T-helper 2 cell treated with Interferon-gamma antibody and Interleukin-4, amounts not matched to agents 5 μg/mL and 100 μg/mL, for 36 hours (primary cell): ENCODE measurements around the gene CDRT15.
"Not testable (repeated sequence)": the region's sequence is repeated elsewhere in the genome, so short reads cannot be mapped to it uniquely, and the experiment has no call there.

Experiments used
- DNase-seq: peaks from one replicate; pipeline ENCODE4 v3.0.0; 2021; ENCODE audit warnings: low spot score
- H3K27ac Mint-ChIP-seq: one replicate; pipeline ENCODE4 v1.8.0; 2021; ENCODE audit warnings: mild to moderate bottlenecking, mixed read lengths
- H3K27me3 Mint-ChIP-seq: one replicate; pipeline ENCODE4 v1.8.0; 2021; ENCODE audit warnings: low read depth, mixed read lengths
- H3K36me3 Mint-ChIP-seq: one replicate; pipeline ENCODE4 v1.8.0; 2021; ENCODE audit warnings: low read depth, mixed read lengths
- H3K4me1 Mint-ChIP-seq: one replicate; pipeline ENCODE4 v1.8.0; 2021; ENCODE audit warnings: low read depth, mixed read lengths
- H3K4me3 Mint-ChIP-seq: one replicate; pipeline ENCODE4 v1.8.0; 2022; ENCODE audit warnings: mild to moderate bottlenecking, moderate library complexity, mixed read lengths
- H3K9me3 Mint-ChIP-seq: one replicate; pipeline ENCODE4 v1.8.0; 2021; ENCODE audit warnings: mixed read lengths

The CDRT15 gene

DNA sequence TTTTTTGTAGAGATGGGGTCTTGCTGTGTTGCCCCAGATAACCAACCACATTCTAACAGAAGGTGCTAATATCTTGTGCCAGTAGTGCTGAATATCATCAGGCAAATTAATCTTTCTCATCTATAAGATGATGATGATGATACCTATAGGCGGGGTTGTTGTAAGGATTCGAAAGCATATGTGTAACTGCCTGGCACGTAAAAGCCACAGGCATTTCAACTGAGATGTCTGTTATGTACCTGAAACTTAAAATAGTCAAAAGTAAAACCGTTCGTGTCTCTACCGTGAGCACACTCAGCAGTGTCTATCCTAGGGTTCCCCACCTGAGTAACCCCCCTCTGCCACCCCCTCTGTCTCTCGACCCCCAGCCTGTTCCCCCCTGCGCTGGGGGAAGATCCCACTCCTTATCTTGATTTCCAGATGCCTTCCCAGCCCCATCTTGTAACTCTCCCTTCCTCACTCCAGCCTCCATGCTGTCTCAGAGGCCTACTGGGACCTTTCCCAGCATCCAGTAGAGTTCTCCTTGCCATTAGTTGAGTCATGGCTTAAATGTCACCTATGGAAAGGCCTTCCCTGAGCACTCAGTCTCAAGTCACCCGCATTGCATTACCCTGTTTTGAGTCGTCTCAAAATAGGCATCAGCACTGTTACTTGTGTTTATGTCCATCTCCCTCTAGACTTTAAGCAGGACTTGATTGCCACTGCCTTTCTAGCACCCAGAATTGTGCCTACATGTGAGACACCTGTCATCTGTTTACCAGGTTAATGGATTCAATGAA is 34.1 kb downstream of the CDRT15 start:
- no peak for DNase-seq
- peaks cover 84% of the 10 kb centered on the region for H3K4me1 Mint-ChIP-seq
- peaks cover 43% of the 10 kb centered on the region for H3K36me3 Mint-ChIP-seq

DNA sequence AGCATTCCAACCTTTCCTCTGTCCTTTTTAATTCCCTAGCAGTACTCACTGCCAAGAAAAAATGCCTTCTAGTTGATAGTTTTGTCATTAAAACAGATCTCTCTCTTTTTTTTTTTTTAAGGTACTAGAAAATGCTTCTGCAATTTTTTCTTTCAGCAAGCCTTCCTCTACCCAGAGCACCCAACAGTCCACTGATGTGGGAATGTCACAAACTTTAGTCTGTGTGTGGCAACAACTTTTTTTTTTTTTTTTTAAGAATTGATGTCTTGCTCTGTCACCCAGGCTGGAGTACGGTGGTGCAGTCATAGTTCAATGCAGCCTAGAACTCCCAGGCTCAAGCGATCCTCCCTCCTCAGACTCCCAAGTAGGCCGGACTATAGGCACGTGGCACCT is 34.7 kb downstream of the CDRT15 start:
- Mint-ChIP-seq H3K27me3 (no peaks in the 10 kb centered on the region), H3K9me3 (no peaks in the 10 kb centered on the region), H3K4me3 (peak overlapping the region; percentile 73), H3K27ac (peak overlapping the region; percentile 96), H3K4me1 (peaks cover 86% of the 10 kb centered on the region), H3K36me3 (peaks cover 41% of the 10 kb centered on the region)
- DNase-seq, result no peak

More for the DNA sequence above, 34.1 kb downstream of the CDRT15 start:
- H3K27me3 Mint-ChIP-seq, result no peaks in the 10 kb centered on the region
- H3K4me3 Mint-ChIP-seq, result peak overlapping the region; percentile 73
- peak overlapping the region; percentile 96 for H3K27ac Mint-ChIP-seq
- H3K9me3 Mint-ChIP-seq, result no peaks in the 10 kb centered on the region

DNA sequence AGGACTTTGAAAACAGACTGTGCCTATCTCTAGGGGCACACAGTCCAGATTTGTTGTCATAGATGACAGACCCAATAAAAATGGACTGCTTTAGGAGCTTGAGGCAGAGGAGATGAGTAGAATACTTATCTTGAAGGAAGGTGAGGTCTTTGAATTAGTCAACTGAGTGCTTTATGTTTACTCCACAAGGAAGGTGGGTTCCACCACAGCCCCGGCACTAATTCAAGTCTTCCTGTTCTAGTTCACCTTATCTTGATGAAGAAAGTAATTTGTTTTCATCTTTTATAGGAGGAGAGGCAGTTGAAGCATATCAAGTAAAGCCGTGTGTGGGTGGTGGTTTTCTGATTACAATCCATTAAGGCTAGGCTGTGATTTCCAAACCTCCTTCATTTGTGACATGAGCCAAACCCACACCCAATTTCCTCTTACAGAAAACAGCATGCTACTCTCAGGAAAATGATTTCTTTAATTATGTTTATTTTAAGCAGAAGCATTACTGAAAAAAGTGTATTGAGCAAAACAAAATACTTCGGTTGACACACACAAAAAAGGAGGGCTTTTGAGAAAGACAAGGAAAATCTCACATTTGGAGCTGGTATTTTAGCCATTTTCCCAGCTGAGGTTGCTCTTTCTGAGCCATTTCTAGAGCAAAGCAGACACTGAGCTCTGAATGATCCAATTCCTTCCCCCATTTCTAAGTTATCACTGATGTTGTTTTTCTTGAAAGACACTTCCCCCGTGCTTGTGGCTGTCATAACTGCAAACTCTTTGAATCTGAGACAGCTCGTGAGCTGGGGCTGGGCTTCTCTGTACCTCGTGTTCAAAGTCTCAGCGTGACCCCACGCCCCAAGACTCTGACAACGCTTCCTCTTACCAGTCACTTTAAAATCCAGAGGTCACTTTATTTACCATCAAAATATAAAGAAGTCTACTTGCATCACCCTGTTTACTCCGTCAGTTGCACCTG is 35.4 kb downstream of the CDRT15 start:
- H3K27me3 Mint-ChIP-seq, result no peaks in the 10 kb centered on the region
- H3K36me3 Mint-ChIP-seq, result peaks cover 46% of the 10 kb centered on the region
- H3K27ac Mint-ChIP-seq, result peak overlapping the region; percentile 96
- H3K4me3 Mint-ChIP-seq, result peak overlapping the region; percentile 73
- DNase-seq, result peak; percentile 84
- peaks cover 91% of the 10 kb centered on the region for H3K4me1 Mint-ChIP-seq
- no peaks in the 10 kb centered on the region for H3K9me3 Mint-ChIP-seq

DNA sequence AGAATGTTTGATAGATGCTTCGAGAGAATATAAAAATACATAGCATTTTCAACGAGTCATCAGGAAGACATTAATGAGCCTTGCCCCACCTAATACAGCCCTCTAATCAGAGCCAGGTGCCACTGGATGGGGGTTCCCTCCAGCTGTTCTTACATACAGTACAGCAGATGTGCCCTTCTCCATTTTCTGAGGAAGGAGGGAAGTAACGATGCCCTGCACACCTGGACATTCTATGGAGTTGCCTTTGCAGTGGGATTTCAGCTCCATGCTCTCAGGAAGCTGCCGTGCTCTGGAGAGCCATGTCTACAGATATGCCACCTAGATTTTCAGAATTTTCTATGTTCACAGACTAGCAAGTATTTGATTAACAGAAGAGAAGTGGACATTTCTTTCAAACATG is 36.3 kb downstream of the CDRT15 start:
- H3K36me3 Mint-ChIP-seq, result peaks cover 49% of the 10 kb centered on the region
- peak overlapping the region; percentile 73 for H3K4me3 Mint-ChIP-seq
- DNase-seq, result no peak

DNA sequence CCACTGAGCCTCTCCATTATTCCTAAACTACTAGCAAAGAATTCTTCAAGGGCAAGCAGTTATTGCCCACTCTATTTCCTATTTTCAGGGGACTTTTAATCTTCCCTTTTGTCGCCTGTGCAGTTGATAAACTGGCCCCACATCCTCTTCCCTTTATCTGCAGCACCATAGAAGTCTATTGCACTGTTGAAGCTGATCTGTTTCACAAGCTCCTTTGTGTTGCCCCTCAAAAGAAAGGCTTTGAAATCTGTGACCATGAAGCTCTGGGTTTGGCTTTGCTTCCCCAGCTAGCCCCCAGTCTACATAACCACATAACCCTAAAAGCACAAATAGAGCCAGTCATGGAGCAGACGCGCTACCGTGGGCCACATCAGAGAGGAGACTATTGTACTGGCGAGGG is 37.1 kb downstream of the CDRT15 start:
- Mint-ChIP-seq H3K27ac (peak overlapping the region; percentile 94), H3K4me1 (peaks cover 93% of the 10 kb centered on the region), H3K36me3 (peaks cover 48% of the 10 kb centered on the region), H3K4me3 (peak overlapping the region; percentile 82), H3K9me3 (no peaks in the 10 kb centered on the region), H3K27me3 (no peaks in the 10 kb centered on the region)
- no peak for DNase-seq

More for the DNA sequence above, 36.3 kb downstream of the CDRT15 start:
- H3K27me3 Mint-ChIP-seq, result no peaks in the 10 kb centered on the region
- H3K27ac Mint-ChIP-seq, result peak overlapping the region; percentile 96
- H3K4me1 Mint-ChIP-seq, result peaks cover 92% of the 10 kb centered on the region
- no peaks in the 10 kb centered on the region for H3K9me3 Mint-ChIP-seq

DNA sequence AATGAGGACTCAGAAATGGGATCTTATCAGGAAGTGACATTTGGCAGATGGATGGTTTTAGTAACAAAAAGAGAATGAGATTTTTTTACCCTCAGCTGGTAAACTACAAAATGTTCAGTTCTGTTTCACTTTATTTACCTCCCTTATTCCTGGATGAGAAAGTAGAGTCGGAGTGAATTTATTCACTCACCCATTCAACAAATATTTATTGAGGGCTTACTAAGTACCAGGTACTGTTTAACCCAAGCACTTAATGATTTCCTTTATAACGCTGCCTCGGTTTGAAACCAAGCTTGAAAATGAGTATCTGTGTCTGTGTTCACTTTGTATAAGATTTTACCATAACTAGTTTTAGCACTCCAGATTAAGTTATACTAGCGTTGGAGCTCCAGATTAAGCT is 38.1 kb downstream of the CDRT15 start:
- peak overlapping the region; percentile 82 for H3K4me3 Mint-ChIP-seq
- peak overlapping the region; percentile 94 for H3K27ac Mint-ChIP-seq
- peaks cover 87% of the 10 kb centered on the region for H3K4me1 Mint-ChIP-seq
- H3K36me3 Mint-ChIP-seq, result peaks cover 44% of the 10 kb centered on the region
- DNase-seq, result no peak
- H3K9me3 Mint-ChIP-seq, result no peaks in the 10 kb centered on the region
- H3K27me3 Mint-ChIP-seq, result no peaks in the 10 kb centered on the region

DNA sequence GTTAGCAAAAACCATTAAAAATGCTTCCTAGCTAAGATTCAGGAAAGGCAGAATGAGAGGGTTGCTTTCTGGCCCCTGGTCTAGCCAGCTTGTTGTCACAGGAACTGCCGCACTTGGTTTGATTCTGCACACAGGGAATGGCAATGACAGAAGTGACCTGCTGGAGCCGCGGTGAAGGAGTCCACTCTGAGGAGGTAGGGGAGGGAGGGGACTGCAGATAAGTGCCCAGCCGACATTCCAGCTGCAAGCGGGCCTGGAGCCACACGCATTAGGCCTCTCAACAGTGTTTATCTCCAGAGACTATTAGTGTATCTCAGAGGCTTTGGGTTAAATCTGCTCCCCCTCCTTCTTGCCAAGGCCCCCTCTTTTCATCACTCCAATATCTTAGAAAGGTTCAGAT is 38.6 kb downstream of the CDRT15 start:
- H3K36me3 Mint-ChIP-seq, result peaks cover 45% of the 10 kb centered on the region
- peak overlapping the region; percentile 82 for H3K4me3 Mint-ChIP-seq
- peak overlapping the region; percentile 94 for H3K27ac Mint-ChIP-seq
- no peaks in the 10 kb centered on the region for H3K9me3 Mint-ChIP-seq
- peaks cover 86% of the 10 kb centered on the region for H3K4me1 Mint-ChIP-seq
- DNase-seq, result no peak
- H3K27me3 Mint-ChIP-seq, result no peaks in the 10 kb centered on the region

DNA sequence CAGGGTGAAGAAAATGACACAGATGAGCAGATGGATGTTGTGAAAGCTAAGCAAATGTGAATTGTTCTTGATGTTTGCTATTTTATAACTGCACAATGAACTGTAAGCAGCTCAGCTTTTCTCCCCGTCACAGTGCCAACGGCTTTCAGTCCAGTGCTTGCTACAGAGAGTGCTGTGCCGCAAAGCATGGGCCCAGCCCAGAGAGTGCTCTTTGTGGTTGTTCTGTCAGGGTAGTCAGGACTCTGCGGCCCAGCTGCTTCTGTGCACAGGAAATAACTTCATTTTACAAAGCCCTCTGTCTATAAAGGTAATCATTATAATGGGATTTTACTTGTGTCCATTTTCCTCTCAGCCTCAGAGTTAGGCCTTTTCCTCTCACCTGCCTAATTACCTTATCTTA is 39.1 kb downstream of the CDRT15 start:
- peaks cover 83% of the 10 kb centered on the region for H3K4me1 Mint-ChIP-seq
- H3K27me3 Mint-ChIP-seq, result no peaks in the 10 kb centered on the region
- DNase-seq, result peak; percentile 73
- H3K27ac Mint-ChIP-seq, result peak overlapping the region; percentile 94
- no peaks in the 10 kb centered on the region for H3K9me3 Mint-ChIP-seq
- peaks cover 45% of the 10 kb centered on the region for H3K36me3 Mint-ChIP-seq
- H3K4me3 Mint-ChIP-seq, result peak overlapping the region; percentile 82

DNA sequence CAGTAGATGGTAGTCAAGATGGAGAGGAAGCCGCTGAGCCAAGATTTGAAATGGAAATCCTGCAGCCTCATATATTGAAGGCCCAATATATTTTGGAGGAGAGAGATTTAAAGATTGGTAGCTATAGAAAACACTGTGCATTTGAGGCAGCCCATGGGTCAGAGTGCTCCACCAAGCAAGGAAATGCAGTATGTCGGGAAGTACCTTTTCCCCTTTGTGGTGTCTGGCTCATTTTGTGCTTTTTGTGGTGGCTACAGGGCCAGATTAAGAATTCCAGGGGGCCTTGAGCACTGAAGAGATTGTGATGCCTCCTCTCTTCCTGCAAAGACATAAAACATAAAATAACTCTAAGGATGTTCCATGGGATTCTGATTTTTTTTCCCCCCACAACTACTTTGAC is 39.6 kb downstream of the CDRT15 start:
- peak overlapping the region; percentile 82 for H3K4me3 Mint-ChIP-seq
- peaks cover 82% of the 10 kb centered on the region for H3K4me1 Mint-ChIP-seq
- peaks cover 45% of the 10 kb centered on the region for H3K36me3 Mint-ChIP-seq
- DNase-seq, result peak; percentile 32
- H3K27me3 Mint-ChIP-seq, result no peaks in the 10 kb centered on the region
- H3K9me3 Mint-ChIP-seq, result no peaks in the 10 kb centered on the region
- peak overlapping the region; percentile 94 for H3K27ac Mint-ChIP-seq

DNA sequence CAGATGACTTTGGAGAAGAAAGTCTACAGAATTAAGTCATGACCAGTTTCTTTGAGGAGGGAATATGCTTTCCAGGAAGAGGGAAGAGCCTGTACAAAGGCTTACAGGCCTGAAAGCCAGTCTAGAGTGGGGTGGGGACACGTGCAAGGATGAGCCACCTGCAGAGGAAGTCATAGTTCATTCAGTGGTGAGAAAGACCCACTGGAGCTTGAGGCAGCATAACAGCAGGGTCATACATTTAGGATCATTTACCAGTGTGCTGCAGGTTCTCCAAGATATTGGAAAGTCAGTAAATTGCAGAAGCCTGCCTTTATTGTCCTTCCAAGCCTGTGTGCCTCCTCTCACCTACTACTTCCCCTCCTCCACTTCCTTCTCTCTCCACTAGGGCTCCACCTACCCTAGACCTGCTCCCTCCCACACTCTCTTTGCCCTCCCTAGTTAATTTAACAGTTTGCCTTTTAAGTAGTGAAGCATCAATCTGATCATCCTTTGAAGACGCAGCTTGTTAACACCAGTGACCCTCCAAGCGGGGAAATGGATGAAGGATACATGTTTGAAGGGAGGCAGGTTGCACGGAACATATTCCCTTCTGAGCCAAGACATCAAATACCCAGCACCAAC is 40.2 kb downstream of the CDRT15 start:
- Mint-ChIP-seq H3K4me1 (peaks cover 78% of the 10 kb centered on the region), H3K9me3 (no peaks in the 10 kb centered on the region)

DNA sequence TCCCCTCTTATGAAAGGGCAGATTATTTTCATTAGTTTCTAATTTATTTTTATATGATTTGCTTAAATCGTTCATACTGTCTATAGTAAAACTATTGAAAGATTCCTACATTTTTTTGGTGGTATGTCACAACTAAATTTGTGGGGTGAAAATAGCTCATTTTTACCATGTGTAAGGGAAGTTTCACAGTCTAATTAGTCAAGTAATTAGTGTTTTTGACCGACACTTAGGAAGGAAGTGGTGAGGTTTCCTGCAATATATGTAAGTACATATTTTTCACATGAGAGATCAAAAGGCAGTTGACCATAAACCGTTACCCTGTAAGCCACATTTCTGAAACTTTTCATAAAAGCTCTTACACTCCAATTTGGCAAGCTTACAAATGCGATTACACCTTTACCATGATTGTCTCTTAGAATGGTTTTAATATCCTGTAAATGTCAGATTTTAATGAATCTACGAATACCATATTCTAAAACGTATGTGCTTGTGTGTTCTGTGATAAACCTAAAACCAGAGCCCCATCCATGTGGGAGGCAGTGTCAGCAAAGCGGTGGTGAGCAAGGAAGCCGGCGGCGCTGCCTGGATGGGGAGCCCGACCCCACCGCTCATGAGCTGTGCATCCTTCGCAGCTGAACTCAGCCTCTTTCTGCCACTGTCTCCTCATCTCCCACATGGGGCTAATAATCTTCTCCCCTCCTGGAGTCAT is 43.9 kb downstream of the CDRT15 start:
- peak overlapping the region; percentile 86 for H3K27ac Mint-ChIP-seq
- H3K4me1 Mint-ChIP-seq, result peaks cover 61% of the 10 kb centered on the region
- not testable (repeated sequence) for H3K9me3 Mint-ChIP-seq, DNase-seq, H3K27me3 Mint-ChIP-seq
- H3K36me3 Mint-ChIP-seq, result peaks cover 38% of the 10 kb centered on the region
- peak overlapping the region; percentile 68 for H3K4me3 Mint-ChIP-seq

More for the DNA sequence above, 40.2 kb downstream of the CDRT15 start:
- DNase-seq, result no peak
- H3K27ac Mint-ChIP-seq, result peak overlapping the region; percentile 94
- peak overlapping the region; percentile 82 for H3K4me3 Mint-ChIP-seq
- no peaks in the 10 kb centered on the region for H3K27me3 Mint-ChIP-seq
- H3K36me3 Mint-ChIP-seq, result peaks cover 46% of the 10 kb centered on the region

DNA sequence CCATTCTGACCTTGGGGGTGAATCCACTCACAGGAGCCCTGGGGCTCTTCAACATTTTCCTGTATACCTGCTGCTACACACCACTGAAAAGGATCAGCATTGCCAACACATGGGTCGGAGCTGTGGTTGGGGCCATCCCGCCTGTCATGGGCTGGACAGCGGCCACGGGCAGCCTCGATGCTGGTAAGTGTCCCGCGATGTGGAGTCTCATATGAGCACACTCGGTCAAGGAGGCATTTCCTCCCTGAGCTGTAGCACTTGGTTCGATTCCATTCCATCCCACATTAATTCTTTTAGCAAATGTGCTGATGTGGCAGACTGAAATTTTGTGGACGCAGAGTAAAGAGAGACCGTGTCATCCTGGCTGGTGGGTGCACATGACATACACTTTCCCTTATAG is 44.6 kb downstream of the CDRT15 start:
- peak overlapping the region; percentile 68 for H3K4me3 Mint-ChIP-seq
- not testable (repeated sequence) for H3K9me3 Mint-ChIP-seq
- peak overlapping the region; percentile 84 for H3K27ac Mint-ChIP-seq

DNA sequence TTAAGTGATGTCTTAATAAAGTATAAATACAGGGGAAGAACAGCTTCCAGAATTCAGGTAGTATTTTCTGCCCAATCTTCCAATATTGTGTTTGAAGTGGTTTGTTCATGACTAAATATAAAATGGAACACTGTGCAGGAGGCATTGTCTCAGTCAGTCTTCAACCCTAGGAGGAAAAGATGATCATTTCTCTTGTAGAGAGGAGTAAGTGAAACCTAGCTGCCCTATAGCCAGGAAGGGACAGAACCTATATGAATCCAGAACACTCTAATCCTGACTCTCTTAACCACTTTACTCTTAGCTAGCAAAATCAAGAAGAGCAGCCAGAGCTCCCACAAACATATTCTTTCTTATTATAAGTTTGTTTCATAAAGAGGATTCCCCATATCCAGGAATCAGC is 45.2 kb downstream of the CDRT15 start:
- peaks cover 30% of the 10 kb centered on the region for H3K36me3 Mint-ChIP-seq
- H3K4me3 Mint-ChIP-seq, result not testable (repeated sequence)

More for the DNA sequence above, 44.6 kb downstream of the CDRT15 start:
- H3K27me3 Mint-ChIP-seq, DNase-seq: not testable (repeated sequence)
- Mint-ChIP-seq H3K4me1 (peaks cover 53% of the 10 kb centered on the region), H3K36me3 (peaks cover 35% of the 10 kb centered on the region)

More for the DNA sequence above, 45.2 kb downstream of the CDRT15 start:
- not testable (repeated sequence) for H3K9me3 Mint-ChIP-seq, H3K27ac Mint-ChIP-seq, H3K27me3 Mint-ChIP-seq, DNase-seq
- H3K4me1 Mint-ChIP-seq, result peaks cover 50% of the 10 kb centered on the region
